ENCODE data around the gene FOXO6. TPM values are rescaled to one million over a fixed set of nuclear protein-coding genes. Genes with fewer than 3 reads are reported as not detected.

Gene FOXO6
- total RNA-seq, 2 donors from 2014 or later, result 3.3 to 5.0 TPM

DNA sequence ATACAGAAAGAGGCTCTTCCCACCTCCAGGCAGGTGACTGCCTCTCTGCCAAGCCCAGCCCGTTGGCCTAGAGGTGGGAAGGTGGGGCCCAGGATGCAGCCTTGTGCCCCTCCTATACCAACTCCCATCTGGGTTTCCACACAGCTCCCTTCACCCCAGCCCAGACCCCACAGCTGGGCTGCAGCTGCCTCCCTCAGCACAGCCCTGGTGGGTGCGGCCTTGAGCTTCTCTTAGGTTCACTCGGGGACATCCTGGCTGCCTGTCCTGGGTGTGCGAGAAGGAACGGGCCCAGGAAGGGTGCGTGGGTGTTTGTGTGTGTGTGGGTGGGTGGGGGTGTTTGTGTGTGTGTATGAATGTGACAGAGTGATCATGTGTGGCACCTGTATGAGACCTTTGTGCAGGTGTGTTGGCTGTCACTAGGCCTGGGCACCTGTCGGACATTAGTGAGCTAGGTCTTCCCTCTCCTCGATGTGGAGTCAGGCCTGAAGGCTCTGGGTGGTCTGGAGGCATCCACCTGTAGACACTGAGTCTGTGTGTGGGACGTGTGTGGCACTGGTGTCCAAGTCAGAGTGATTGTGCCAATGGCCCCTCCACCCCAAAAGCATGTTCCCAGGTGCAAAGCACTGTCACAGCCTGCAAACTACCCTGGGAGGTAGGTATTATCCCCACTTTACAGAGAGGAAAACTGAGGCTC is 30.7 kb downstream of the FOXO6 start:
- peaks cover 9% of the 10 kb centered on the region for H3K4me1 ChIP-seq (replicated peaks)
- H3K36me3 ChIP-seq, result no peaks in the 10 kb centered on the region
- no peaks in the 10 kb centered on the region for H3K27me3 ChIP-seq (replicated peaks; ENCODE audit: insufficient read depth)
- no peaks in the 10 kb centered on the region for H3K9me3 ChIP-seq
- 49% methylated on average over 9 of the region's 9 CpGs for WGBS
- TF ChIP-seq, protein P1, sequence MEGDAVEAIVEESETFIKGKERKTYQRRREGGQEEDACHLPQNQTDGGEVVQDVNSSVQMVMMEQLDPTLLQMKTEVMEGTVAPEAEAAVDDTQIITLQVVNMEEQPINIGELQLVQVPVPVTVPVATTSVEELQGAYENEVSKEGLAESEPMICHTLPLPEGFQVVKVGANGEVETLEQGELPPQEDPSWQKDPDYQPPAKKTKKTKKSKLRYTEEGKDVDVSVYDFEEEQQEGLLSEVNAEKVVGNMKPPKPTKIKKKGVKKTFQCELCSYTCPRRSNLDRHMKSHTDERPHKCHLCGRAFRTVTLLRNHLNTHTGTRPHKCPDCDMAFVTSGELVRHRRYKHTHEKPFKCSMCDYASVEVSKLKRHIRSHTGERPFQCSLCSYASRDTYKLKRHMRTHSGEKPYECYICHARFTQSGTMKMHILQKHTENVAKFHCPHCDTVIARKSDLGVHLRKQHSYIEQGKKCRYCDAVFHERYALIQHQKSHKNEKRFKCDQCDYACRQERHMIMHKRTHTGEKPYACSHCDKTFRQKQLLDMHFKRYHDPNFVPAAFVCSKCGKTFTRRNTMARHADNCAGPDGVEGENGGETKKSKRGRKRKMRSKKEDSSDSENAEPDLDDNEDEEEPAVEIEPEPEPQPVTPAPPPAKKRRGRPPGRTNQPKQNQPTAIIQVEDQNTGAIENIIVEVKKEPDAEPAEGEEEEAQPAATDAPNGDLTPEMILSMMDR (IDR thresholded peaks at IDR 0.05), result no peak
- no peak for TF ChIP-seq POLR2A (IDR thresholded peaks at IDR 0.05)
- TF ChIP-seq POLR2AphosphoS5 (IDR thresholded peaks at IDR 0.05), result no peak
- intact Hi-C loops (cut with DNase I), result no loop called here
- no peak for DNase-seq (ENCODE audit: low spot score)
- no peak overlapping the region for H3K27ac ChIP-seq
- no peak overlapping the region for H3K4me3 ChIP-seq

DNA sequence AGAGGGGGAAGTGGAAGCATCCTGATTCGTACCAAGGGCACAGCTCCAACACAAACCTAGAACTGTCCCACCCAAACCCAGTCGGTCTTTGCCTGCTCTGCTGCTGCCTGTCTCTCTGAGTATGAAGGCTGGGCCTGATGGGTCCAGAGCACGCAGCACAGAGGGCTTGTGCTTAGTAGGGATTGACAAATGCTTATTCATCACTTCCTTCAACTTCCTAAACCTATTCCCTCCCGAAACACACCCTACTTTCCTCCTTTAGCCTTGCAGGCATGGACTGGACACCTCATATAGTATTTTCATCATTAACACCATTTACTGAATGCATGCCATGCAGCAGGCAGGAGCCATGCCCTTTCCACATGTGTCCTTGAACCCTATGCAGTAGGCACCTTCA is 31.3 kb downstream of the FOXO6 start:
- DNase-seq (ENCODE audit: low spot score), result no peak
- WGBS, result 72% methylated on average over 4 of the region's 4 CpGs
- H3K4me1 ChIP-seq (replicated peaks), result peaks cover 3% of the 10 kb centered on the region
- intact Hi-C loops (cut with DNase I), result no loop called here
- no peaks in the 10 kb centered on the region for H3K9me3 ChIP-seq
- TF ChIP-seq POLR2AphosphoS5 (IDR thresholded peaks at IDR 0.05) (no peak), POLR2A (IDR thresholded peaks at IDR 0.05) (no peak)
- TF ChIP-seq, protein P1 (IDR thresholded peaks at IDR 0.05), result no peak
- H3K27ac ChIP-seq, result no peak overlapping the region
- no peaks in the 10 kb centered on the region for H3K27me3 ChIP-seq (replicated peaks; ENCODE audit: insufficient read depth)
- H3K36me3 ChIP-seq, result no peaks in the 10 kb centered on the region
- H3K4me3 ChIP-seq, result no peak overlapping the region

DNA sequence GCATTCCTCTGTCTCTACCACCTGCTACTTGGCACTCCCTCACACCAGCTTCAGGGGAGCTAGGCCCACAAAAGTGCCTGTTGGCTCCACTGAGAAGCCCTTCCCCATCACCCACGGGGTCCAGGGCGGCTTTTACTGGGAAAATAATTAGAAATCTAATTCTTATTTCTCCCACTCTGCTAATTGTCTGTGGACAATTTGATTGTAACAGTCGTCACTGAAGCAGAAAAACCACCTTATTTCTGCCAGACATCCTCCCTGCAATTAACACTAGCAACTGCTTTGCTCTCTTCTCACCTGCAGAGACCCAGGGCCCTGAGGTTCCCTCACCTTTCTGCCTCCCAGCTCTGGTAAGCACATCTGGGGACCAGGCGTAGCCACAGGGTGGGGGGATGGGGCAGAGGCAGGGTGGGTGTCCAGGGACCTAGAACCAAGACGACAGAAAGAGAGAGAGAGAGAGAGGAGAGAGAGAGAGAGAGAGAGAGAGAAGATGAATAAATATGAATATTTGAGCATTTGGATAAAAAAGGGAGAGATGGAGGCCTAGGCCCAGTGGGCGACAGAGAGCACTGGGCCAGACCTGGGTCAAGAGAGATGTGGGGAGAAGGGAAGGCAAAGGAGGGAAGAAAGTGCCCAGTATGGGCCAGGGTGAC is 32.6 kb downstream of the FOXO6 start:
- H3K4me1 ChIP-seq (replicated peaks), result no peaks in the 10 kb centered on the region
- TF ChIP-seq POLR2AphosphoS5 (IDR thresholded peaks at IDR 0.05), result no peak
- TF ChIP-seq, protein P1 (IDR thresholded peaks at IDR 0.05), result no peak
- TF ChIP-seq POLR2A (IDR thresholded peaks at IDR 0.05), result no peak
- no peak overlapping the region for H3K27ac ChIP-seq
- H3K4me3 ChIP-seq, result no peak overlapping the region
- H3K9me3 ChIP-seq, result no peaks in the 10 kb centered on the region
- H3K27me3 ChIP-seq (replicated peaks; ENCODE audit: insufficient read depth), result no peaks in the 10 kb centered on the region
- H3K36me3 ChIP-seq, result no peaks in the 10 kb centered on the region
- WGBS, result 86% methylated on average over 6 of the region's 6 CpGs
- no peak for DNase-seq (ENCODE audit: low spot score)
- intact Hi-C loops (cut with DNase I), result no loop called here

DNA sequence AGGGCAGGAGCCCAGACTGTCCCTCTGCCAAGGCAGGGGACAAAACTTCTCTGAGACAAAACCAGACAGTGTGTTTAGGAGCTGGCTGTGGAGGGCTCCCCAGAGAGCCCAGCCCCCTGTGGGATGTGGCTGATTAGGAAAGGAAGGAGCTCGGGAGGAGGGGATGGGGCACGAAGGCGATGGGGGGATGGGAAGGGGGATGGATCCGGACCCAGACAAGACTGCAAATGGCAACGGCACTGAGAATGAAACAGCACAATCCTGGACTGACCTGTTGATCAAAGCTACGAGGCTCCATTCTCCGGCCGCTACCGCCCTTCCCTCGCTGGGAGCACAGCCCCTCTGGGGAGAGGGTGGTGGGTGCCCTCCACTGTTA is 33.1 kb downstream of the FOXO6 start:
- no peak for DNase-seq (ENCODE audit: low spot score)
- TF ChIP-seq, protein P1 (IDR thresholded peaks at IDR 0.05), result no peak
- no peak for TF ChIP-seq POLR2A (IDR thresholded peaks at IDR 0.05)
- TF ChIP-seq POLR2AphosphoS5 (IDR thresholded peaks at IDR 0.05), result no peak
- H3K9me3 ChIP-seq, result no peaks in the 10 kb centered on the region
- H3K27ac ChIP-seq, result no peak overlapping the region
- 88% methylated on average over 10 of the region's 10 CpGs for WGBS
- intact Hi-C loops (cut with DNase I), result no loop called here
- no peak overlapping the region for H3K4me3 ChIP-seq
- H3K27me3 ChIP-seq (replicated peaks; ENCODE audit: insufficient read depth), result no peaks in the 10 kb centered on the region
- H3K4me1 ChIP-seq (replicated peaks), result no peaks in the 10 kb centered on the region
- no peaks in the 10 kb centered on the region for H3K36me3 ChIP-seq

All from prostate gland (tissue), 2 donors.